ENCODE data around the gene SMPX.

GRCh38 chrX:21748235-21748634 lies 9.7 kb downstream of the SMPX start:
- TF ChIP-seq CTCF (IDR thresholded peaks at IDR 0.05; ENCODE audit: low read length) (no peak), EZH2 (IDR thresholded peaks at IDR 0.05; ENCODE audit: borderline replicate concordance, low read length) (no peak)

Data from OCI-LY1 (cell line).